HG03175 (cell line): ENCODE results near the gene THOC5.

Experiments
- ATAC-seq: cut with Tn5 transposase; IDR thresholded peaks from one replicate; pipeline ENCODE4 v1.9.1; 2021; ENCODE audit warnings: mild to moderate bottlenecking, moderate library complexity; ENCODE audit not compliant: unreplicated experiment

Gene THOC5

DNA sequence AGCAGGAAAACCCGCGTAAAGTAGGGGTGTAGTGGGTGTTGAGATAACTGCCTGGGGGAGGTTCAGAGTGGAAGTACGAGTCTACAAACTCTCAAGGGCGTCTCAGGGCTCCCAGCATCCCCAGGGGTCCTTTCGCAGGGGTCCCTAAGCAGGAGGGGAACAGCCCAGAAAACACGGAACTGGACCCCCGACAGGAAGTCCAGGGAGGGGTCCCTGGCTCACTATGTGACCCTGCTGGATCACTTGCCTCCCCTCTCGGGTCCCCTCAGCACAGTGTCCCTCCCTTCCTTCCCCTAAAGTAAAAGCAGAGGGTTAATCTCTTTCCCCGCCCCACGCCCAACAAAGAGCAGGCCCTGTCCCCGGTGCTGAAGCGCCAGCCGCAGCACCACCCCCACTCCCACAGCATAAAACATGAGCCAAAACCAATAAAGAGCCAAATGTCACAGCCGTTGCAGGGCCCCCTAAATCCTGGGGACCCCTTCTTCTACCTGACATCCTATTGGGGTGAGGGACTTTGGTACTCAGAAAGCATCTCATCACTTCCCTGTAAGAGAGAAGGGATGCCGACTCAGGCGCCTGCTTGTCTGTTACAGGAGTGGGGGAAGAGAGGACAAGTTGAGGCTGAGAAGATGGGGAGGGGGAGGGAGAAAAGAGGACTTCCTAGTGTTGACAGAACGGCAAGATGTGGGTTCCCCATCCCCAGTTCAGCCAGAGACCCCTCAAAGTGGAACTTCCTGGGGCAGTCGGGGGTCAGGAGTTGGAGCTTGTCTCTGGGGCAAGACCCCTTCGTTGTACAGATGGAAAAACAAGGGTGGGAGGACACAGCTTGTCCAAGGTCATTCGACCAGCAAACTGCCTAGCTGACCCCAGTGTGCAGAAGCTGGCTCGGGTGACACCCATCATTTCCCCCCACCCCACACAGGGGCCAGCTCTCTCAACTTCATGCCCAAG is 75.0 kb downstream of the THOC5 start:
- no peak for ATAC-seq

DNA sequence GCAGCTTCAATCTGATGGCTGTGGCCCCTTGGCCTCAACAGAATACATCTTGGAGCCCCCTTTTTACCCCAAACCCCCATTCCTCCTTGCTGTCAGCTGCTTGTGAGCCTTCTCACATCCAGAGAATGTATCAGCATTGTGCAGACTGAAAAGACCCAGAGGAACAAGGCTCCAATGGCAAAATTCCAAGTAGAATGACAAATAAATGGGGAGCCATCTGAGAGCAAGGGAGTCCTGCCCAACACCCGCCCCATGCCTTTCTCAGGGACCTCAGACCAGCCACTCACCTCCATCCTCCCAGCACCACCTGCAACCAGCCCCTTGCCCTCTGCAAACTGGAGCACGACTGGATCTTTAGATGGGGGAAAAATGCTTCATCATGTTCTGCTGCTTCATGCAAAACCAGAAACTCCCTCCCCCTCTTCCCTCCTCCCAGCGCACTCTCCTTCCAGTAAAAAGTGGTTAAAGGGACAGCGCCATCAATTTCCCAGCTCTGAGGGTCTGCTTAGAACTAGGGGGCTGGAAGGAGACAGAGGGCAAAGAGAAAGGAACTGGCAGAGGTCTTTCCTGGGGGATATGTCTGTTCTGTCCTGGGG is 75.7 kb downstream of the THOC5 start:
- ATAC-seq = no peak

DNA sequence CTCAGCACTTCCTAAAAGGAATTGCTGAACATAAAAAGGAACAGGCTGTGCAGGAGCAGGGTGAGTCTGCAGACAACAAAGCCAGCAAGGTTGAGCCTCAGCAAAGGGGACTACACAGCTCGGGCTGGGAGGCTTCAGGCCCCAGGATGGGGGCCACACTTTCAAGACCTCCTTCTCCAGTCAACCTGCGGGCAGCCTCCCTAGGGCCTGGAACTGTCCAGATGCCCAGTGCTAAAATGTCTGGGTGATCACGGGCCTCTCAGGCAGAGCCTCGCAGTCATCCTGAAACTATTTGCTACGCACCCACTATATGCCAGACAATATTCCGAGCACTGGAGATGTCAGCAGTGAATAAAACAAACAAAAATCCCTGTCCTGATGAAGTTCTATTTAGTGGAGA is 77.4 kb downstream of the THOC5 start:
- ATAC-seq = no peak

DNA sequence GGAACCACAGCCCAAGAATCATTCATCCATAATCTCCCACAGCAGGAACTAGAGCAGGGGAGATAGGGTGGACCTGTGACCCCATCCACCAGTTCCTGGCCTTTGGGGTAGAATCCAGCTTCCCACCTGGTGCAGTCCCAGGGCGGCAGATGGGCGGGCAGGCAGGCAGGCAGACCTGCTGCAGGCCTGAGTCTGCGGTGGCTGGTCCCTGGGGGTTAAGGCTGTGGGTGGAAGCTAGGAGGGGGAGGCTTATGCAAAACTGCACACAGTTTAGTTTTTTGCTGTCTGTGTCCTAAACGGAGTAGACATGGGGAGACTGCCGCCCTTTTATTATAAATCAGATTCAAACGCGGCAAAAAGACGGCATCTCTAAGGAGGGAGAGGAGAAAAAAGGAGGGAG is 78.0 kb downstream of the THOC5 start:
- ATAC-seq = peak; percentile 70

DNA sequence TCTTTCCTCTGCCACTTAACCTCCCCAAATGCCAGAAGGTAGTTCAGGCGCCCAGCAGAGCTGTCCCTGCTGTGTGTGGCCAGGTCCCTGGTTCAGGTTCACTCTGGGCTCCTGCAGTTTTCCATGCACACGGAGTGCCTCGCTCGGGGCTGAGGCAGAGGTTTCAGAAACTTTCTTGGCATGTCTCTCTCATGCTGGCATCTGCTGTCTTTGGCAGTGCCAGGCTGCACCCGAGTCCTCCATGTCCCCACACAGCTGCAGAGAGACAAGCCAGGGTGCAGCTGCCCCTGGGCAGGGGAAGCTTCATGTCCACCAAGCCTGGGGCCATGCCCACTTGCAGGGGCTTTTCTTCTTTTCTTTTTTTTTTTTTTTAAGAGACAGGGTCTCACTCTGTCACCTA is 80.6 kb downstream of the THOC5 start:
- ATAC-seq = no peak

DNA sequence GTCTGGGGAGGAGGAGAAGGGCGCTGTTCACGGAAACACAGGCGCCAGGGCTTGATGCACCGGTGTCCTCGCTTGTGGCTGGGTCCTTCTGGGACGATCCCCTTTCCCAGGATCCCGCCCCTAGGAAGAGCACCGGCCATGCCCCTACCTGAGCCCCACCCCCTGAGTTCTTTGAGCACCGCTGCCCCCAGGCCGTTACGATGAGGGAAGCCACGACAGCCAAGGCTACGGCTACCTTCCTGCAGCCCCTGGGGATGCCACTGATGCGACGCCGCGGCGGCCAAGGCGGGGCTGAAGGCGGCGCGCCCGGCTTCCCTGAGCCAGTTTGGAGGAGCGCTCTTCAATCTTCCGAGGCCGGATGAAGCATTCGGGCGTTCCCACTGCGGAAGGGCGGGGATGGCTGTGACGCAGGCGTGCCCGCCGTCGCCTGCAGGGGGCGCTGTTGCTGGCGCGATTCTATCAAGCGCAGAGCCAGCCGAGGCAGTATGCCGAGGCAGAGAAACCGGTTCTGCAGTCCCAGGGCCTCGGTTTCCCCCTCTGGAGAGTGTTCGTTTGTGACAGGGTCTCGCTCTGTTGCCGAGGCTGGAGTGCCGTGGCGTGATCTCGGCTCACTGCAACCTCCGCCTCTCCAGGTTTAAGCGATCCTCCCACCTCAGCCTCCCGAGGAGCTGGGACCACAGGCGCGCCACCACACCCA is 83.2 kb downstream of the THOC5 start:
- ATAC-seq = no peak

DNA sequence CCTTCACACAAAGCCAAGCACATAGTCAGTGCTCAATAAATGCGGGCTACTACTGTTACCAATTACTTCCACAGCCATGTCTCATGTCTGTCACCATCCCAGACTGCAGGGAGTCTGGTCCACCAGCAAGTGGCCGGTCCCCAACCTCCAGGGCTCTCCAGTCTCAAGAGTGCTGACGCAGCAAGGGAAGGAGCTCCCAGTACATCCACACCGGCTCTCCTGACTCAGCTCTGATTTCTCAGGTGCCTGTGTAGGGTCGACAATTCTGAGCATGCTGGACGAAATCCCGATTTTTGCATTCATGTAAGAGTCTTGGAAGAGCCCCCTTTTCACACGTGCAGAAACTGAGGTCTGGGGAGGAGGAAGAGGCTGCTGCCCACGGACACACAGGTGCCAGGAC is 83.8 kb downstream of the THOC5 start:
- no peak for ATAC-seq

DNA sequence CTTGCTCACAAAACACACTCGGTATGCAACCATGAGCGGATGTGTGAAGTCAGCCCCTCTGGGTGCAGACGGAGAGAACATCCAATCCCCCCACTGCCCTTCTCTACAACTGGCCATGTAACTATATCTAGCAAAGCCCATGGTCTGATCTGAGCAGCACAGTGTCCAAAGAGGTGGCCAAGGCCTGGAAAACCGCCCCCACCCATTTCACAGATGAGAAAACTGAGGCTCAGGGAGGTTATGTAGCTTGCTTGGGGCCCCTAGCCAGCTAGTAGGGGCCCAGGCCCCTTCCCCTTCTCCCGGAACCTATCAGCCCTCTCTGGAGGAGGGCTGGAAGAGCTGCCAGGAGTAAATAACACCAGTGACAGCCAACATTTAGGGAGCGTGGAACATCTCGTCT is 89.0 kb downstream of the THOC5 start:
- no peak for ATAC-seq

DNA sequence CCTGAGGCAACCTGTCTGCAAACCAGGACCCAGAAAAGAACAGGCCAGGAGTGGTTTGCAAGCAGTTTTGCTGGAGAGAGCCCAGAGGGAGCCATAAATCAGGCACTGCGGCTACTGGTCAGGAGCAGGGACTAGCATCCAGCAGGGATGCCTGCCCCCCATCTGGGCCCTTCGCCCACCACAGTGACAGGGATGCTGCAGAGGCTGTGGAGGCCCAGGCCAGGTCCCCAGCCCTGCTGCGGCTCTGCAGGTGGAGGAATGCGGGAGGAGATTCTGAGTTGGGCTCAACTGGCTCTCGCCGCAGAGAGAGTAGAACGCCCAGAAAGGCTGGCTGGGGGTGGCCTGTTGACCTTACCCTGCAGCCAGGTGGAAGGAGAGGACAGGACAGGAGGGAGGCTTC is 89.9 kb downstream of the THOC5 start:
- ATAC-seq = no peak

DNA sequence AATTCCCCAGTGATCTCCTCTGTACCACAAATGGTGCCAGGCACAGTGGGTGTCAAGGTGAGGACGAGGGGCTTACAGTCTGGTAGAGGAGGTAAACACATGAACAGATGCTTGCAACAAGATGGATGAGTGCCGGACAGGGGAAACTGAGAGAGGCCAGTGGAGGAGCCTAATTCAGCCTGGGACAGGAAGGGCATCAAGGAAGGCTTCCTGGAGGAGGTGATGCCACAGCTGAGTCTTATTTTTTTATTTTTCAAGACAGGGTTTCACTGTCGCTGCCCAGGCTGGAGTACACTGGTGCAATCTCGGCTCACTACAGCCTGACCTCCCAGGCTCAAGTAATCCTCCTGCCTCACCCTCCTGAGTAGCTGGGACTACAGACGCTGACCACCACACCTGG is 92.3 kb downstream of the THOC5 start:
- no peak for ATAC-seq

DNA sequence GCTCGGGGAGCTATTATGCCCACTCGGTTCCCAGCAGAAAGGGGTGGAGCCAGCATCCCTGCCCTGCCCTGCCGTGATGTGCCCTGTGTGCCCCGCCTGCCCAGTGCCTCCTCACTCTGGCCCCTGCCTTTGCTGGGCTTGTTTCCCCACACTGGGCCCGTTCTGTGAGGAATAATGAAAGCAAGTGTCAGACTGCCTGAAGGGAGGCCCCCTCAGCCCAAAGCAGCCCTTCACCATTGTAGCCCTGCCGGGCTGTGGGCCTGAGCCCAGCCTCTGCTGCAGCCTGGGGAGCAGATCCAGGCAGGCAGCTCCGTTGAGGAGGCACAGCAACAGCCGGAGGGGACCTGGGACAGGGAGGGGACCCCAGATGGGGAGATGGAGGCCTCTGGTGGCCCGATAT is 93.8 kb downstream of the THOC5 start:
- no peak for ATAC-seq

DNA sequence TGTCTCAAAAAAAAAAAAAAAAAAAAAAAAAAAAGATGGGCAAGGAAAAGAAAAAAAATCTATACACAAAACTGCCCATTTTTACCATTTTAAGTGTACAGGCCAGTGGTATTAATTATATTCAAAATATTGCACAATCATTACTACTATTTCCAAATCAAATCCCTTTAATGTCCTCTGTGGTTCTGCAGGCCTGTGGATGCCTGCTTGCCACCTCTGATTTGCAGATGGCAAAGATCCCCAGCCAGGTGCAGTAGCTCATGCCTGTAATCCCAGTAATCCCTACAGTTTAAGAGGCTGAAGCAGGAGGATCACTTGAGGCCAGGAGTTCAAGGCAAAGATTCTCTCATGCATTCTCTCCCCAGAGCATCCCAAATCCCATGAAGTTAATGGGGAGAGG is 95.0 kb downstream of the THOC5 start:
- ATAC-seq = no peak

DNA sequence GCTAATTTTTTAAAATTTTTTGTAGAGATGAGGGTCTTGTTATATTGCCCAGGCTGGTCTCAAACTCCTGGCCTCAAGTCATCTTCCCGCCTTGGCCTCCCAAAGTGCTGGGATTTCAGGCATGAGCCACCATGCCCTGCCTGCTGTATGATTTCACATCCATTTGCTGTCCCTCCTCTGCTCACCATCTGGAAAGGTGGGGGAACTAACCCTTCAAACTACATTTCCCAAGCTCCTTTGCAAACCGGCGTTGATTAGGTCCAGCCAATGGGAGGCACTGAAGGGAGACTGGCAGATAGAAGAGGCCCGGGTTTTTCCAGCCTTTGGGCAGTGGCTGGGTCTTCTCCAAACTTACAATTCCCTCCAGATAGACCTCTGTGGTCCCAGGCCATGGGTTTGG is 95.8 kb downstream of the THOC5 start:
- ATAC-seq = no peak

DNA sequence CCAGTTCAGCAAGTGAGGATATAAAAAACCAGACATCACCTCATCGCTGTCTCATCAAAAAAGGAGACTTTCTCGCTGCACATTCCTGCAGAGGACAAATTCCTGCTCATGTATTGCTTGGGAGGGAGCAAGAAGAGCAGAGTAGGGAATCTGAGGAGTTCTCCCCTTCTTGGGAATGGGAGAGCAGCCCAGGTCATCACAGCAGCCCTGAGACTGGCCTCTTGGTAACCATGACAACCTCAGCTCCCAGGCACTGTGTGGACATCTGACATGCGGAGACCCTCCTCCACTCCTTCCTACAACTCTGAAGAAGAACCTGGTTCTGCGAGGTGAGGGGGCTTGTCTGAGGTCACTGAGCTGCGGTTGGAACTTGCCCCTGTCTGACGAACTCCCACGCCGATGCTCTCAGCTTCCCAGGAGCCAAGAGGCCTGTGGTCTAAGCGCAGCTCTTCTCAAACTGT is 97.3 kb downstream of the THOC5 start:
- ATAC-seq = no peak
